Natural killer cell (primary cell): ENCODE measurements around the gene UROC1. TPM values are rescaled to one million over a fixed set of nuclear protein-coding genes. Genes with fewer than 3 reads are reported as not detected.

Source experiments
- ATAC-seq, 3 donors: fragments of 150-1000 bp in 2 of 3; fragments of 200-7000 bp in 1 of 3; cut with Tn5 transposase; 1 replicate in 1 of 3; 2 replicates in 2 of 3; pipeline ENCODE4 v1.10.0; 2021; ENCODE audit warnings: mild to moderate bottlenecking in 2 of 3, moderate library complexity in 2 of 3
- DNase-seq, 2 donors: peaks; one replicate each; pipeline versions ENCODE4 v3.0.0 to v3.0.0-alpha.2; 2013 to 2021; ENCODE audit warnings: mixed read lengths in 1 of 2
- H3K27ac ChIP-seq: one replicate; pipeline ENCODE4 v1.5.1; 2013; ENCODE audit warnings: mild to moderate bottlenecking, low read length
- H3K27me3 ChIP-seq: one replicate; pipeline ENCODE4 v1.6.1; 2013; ENCODE audit warnings: low read length; ENCODE audit not compliant: control insufficient read depth, insufficient read depth
- H3K36me3 ChIP-seq: one replicate; pipeline ENCODE4 v1.6.1; 2013; ENCODE audit warnings: low read length; ENCODE audit not compliant: control insufficient read depth, insufficient read depth
- H3K4me1 ChIP-seq: one replicate; pipeline ENCODE4 v1.6.1; 2013; ENCODE audit warnings: low read length; ENCODE audit not compliant: control insufficient read depth, insufficient read depth
- H3K4me3 ChIP-seq: one replicate; pipeline ENCODE4 v1.5.1; 2013; ENCODE audit warnings: low read length
- H3K9me3 ChIP-seq: one replicate; pipeline ENCODE4 v1.6.1; 2013; ENCODE audit warnings: low read length; ENCODE audit not compliant: control insufficient read depth, insufficient read depth
- H3K27ac Mint-ChIP-seq, 2 donors: one replicate each; pipeline ENCODE4 v1.8.0; 2022; ENCODE audit warnings: mild to moderate bottlenecking in 2 of 2, mixed read lengths in 2 of 2, moderate library complexity in 1 of 2
- H3K27me3 Mint-ChIP-seq, 2 donors: one replicate each; pipeline ENCODE4 v1.8.0; 2022; ENCODE audit warnings: low read depth in 2 of 2, mixed read lengths in 2 of 2
- H3K36me3 Mint-ChIP-seq: one replicate; pipeline ENCODE4 v1.8.0; 2022; ENCODE audit warnings: mixed read lengths
- H3K4me1 Mint-ChIP-seq, 2 donors: one replicate each; pipeline ENCODE4 v1.8.0; 2022; ENCODE audit warnings: mixed read lengths in 2 of 2
- H3K4me3 Mint-ChIP-seq: one replicate; pipeline ENCODE4 v1.8.0; 2022; ENCODE audit warnings: mild to moderate bottlenecking, moderate library complexity, mixed read lengths
- H3K9me3 Mint-ChIP-seq, 2 donors: one replicate each; pipeline ENCODE4 v1.8.0; 2022; ENCODE audit warnings: mixed read lengths in 2 of 2
- WGBS: methylation state at CpG from one replicate; pipeline ENCODE4 v1.1.7; 2013; ENCODE audit warnings: missing lambda C conversion rate; ENCODE audit not compliant: insufficient coverage; 5-methylcytosine and 5-hydroxymethylcytosine counted together
- intact Hi-C: fragments of 100-400 bp; cut with micrococcal nuclease; formaldehyde crosslinking; loops from one replicate; pipeline ENCODE4 v1.14.2; 2022
- total RNA-seq, 4 donors: library from RNA; stranded (reverse); fragments of 120-200 nt in 1 of 4; gene quantifications; one replicate each; pipeline versions ENCODE4 v1.2.3 to v1.2.4, GENCODE V29; 2013 to 2022
- TF ChIP-seq, protein P1 (sequence below): fragments of 200-600 bp; IDR thresholded peaks from one replicate; pipeline ENCODE4 v1.8.0; 2022; ENCODE audit warnings: antibody characterized with exemption

The UROC1 gene
- total RNA-seq, 3 donors from 2014 or later (not counting 1 experiment from before 2014, with no cell fraction given), result not detected

DNA sequence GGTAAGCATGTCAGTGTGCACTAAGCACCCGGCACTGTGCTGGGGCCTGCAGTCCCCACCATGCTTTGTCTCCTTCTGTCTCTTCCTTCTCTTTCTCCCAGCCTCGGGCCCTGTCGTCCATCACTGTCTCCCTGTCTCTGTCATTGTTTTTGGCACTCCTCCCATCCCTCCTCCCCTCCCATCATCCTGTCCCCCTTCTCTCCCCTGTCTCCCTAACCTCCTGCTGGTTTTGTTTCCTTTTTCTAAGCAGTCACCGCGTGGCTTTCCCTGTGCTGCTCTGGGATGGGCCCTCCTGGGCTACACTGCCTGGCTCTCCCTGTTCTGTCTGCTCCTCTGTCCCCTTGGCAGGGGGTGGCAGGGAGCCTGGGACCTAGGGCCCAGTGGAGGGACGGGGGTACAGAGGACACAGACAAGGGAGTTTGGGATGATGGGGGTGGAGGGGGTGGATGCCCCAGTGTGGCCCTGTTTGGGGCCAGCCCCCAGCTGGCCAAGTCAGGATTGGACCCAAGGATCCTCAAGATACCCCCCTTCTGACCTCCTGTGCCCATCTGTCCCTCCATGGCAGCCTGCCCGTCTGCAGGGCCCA, 12.1 kb upstream of the UROC1 start:
- H3K4me1 Mint-ChIP-seq, result peaks cover 0 to 10% of the 10 kb centered on the region in 2 donors
- H3K4me3 Mint-ChIP-seq, result no peak overlapping the region
- WGBS, result 47% methylated on average over 7 of the region's 7 CpGs
- Histone ChIP-seq H3K27me3 (no peaks in the 10 kb centered on the region), H3K27ac (no peak overlapping the region), H3K36me3 (no peaks in the 10 kb centered on the region), H3K4me1 (peaks cover 21% of the 10 kb centered on the region), H3K4me3 (no peak overlapping the region), H3K9me3 (no peaks in the 10 kb centered on the region)
- ATAC-seq (no peak), DNase-seq (no peak)
- no peaks in the 10 kb centered on the region for H3K9me3 Mint-ChIP-seq
- peaks cover 10 to 18% of the 10 kb centered on the region in 2 donors for H3K27me3 Mint-ChIP-seq
- TF ChIP-seq, protein P1, sequence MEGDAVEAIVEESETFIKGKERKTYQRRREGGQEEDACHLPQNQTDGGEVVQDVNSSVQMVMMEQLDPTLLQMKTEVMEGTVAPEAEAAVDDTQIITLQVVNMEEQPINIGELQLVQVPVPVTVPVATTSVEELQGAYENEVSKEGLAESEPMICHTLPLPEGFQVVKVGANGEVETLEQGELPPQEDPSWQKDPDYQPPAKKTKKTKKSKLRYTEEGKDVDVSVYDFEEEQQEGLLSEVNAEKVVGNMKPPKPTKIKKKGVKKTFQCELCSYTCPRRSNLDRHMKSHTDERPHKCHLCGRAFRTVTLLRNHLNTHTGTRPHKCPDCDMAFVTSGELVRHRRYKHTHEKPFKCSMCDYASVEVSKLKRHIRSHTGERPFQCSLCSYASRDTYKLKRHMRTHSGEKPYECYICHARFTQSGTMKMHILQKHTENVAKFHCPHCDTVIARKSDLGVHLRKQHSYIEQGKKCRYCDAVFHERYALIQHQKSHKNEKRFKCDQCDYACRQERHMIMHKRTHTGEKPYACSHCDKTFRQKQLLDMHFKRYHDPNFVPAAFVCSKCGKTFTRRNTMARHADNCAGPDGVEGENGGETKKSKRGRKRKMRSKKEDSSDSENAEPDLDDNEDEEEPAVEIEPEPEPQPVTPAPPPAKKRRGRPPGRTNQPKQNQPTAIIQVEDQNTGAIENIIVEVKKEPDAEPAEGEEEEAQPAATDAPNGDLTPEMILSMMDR, result no peak
- intact Hi-C loops, result loop anchor here (10.0 kb wide), 1 partner anchor 925 kb away; no protein-coding TSS in a partner anchor
- H3K27ac Mint-ChIP-seq, result peak overlapping the region in 1 of 2 donors; percentile 9
- H3K36me3 Mint-ChIP-seq, result no peaks in the 10 kb centered on the region

DNA sequence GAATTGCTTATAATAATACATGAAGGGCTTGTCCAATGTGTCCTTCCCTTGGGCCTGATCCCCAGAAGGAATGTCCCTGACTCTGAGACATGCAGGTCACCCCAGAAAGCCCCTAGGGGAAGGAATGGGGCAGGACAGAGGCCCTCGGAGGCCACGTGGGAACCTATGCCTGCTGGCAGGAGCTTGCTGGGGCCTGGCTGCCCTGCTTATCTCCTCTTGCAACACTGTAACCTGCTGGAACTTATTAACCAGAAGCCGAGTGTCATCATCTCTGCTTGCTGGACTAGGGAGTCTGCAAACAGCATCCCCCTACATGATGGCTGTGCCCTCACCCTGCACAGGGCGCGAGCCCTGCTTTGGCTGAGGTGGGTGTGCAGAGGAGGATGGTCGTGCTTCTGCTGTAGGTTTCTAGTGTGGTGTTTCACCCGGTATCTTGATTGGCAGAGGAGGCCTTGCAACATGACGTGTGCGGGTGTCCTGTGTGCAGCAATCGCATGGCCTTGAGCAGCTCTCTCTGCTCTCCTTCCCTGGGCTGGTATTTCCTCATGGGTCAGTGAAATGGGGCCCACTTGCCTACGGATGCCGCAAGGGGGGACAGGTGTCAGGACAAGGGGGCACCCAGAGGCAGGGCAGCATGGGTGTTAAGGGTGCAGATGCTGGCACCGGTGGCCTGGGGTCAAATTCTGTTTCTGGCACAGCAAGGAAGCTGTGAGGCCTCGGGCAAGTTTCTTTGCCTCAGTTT, 11.4 kb upstream of the UROC1 start:
- ATAC-seq (no peak), DNase-seq (no peak)
- Mint-ChIP-seq H3K27me3 (peaks cover 6 to 11% of the 10 kb centered on the region in 2 donors), H3K27ac (peak overlapping the region in 1 of 2 donors; percentile 9), H3K4me1 (peaks cover 0 to 10% of the 10 kb centered on the region in 2 donors), H3K4me3 (no peak overlapping the region), H3K36me3 (no peaks in the 10 kb centered on the region), H3K9me3 (no peaks in the 10 kb centered on the region)
- Histone ChIP-seq H3K36me3 (no peaks in the 10 kb centered on the region), H3K4me3 (no peak overlapping the region), H3K27me3 (no peaks in the 10 kb centered on the region), H3K27ac (no peak overlapping the region), H3K9me3 (no peaks in the 10 kb centered on the region), H3K4me1 (peaks cover 24% of the 10 kb centered on the region)
- intact Hi-C loops, result loop anchor here (10.0 kb wide), 1 partner anchor 926 kb away; no protein-coding TSS in a partner anchor
- WGBS, result 80% methylated on average over 14 of the region's 14 CpGs
- TF ChIP-seq, protein P1, result no peak

DNA sequence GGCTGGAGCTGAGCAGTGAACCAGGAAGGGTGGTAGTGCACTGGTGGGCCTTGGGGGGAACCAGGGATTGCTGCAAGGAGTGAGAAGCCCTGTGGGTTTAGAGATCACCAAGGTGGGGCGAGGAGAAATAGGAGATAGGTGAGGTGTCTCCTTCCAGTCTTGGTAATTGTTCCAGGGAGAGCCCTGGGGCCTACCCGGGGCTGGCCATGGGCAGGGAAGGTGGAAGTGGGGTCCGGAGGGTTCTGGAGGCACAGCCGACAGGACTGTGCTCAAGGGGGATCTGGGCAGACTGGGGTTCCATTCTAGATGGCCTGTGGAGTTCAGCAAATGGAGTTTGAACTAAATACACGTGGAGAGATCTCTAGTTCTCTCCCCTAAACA, 10.8 kb upstream of the UROC1 start:
- no peak overlapping the region for H3K4me3 Mint-ChIP-seq
- H3K27me3 Mint-ChIP-seq, result peaks cover 6 to 7% of the 10 kb centered on the region in 2 donors
- 82% methylated on average over 4 of the region's 5 CpGs for WGBS
- TF ChIP-seq, protein P1, result no peak
- no peaks in the 10 kb centered on the region for H3K9me3 Mint-ChIP-seq
- no peaks in the 10 kb centered on the region for H3K27me3 ChIP-seq
- H3K4me1 Mint-ChIP-seq, result peaks cover 0 to 10% of the 10 kb centered on the region in 2 donors
- H3K27ac ChIP-seq, result no peak overlapping the region
- no peak for DNase-seq
- no peak for ATAC-seq
- intact Hi-C loops, result loop anchor here (10.0 kb wide), 1 partner anchor 926 kb away; no protein-coding TSS in a partner anchor
- no peaks in the 10 kb centered on the region for H3K36me3 ChIP-seq
- no peak overlapping the region for H3K27ac Mint-ChIP-seq
- no peak overlapping the region for H3K4me3 ChIP-seq
- H3K36me3 Mint-ChIP-seq, result no peaks in the 10 kb centered on the region
- H3K9me3 ChIP-seq, result no peaks in the 10 kb centered on the region
- peaks cover 30% of the 10 kb centered on the region for H3K4me1 ChIP-seq
